ENCODE measurements around the gene MRPL1.

Gene MRPL1

GRCh38 chr4:77917601-77918000, 55.0 kb downstream of the MRPL1 start:
- no peak overlapping the region for H3K4me2 ChIP-seq

GRCh38 chr4:77920371-77920770, 57.7 kb downstream of the MRPL1 start:
- no peak for TF ChIP-seq CTCF (conservative IDR thresholded peaks at IDR 0.05; ENCODE audit: low read depth, low read length)
- Histone ChIP-seq H3K27me3 (ENCODE audit: insufficient read depth, low read depth) (no peaks in the 10 kb centered on the region), H3K27ac (no peak overlapping the region)

More at GRCh38 chr4:77917601-77918000, 55.0 kb downstream of the MRPL1 start:
- no peak overlapping the region for H3K4me3 ChIP-seq (IDR thresholded peaks at IDR 0.05; ENCODE audit: insufficient read depth, low read depth, low read length)
- no peak overlapping the region for H3K27ac ChIP-seq
- H3K79me2 ChIP-seq (ENCODE audit: insufficient read depth, low read depth) = no peaks in the 10 kb centered on the region; the same call in 1 of the 2 replicates
- peaks cover 7% of the 10 kb centered on the region for H3K4me1 ChIP-seq (ENCODE audit: low read depth, poor library complexity, severe bottlenecking)
- no peak overlapping the region for H3K9ac ChIP-seq
- H4K20me1 ChIP-seq (ENCODE audit: insufficient read depth) = no peaks in the 10 kb centered on the region
- no peak overlapping the region for H2AFZ ChIP-seq (ENCODE audit: low read depth)
- TF ChIP-seq CTCF (conservative IDR thresholded peaks at IDR 0.05; ENCODE audit: low read depth, low read length) = no peak
- H3K36me3 ChIP-seq (ENCODE audit: insufficient read depth) = no peaks in the 10 kb centered on the region
- H3K27me3 ChIP-seq (ENCODE audit: insufficient read depth, low read depth) = no peaks in the 10 kb centered on the region

GRCh38 chr4:77921701-77922100, 59.1 kb downstream of the MRPL1 start:
- H3K4me3 ChIP-seq (IDR thresholded peaks at IDR 0.05; ENCODE audit: insufficient read depth, low read depth, low read length) = no peak overlapping the region
- no peaks in the 10 kb centered on the region for H3K27me3 ChIP-seq (ENCODE audit: insufficient read depth, low read depth)
- H3K4me1 ChIP-seq (ENCODE audit: low read depth, poor library complexity, severe bottlenecking) = peaks cover 7% of the 10 kb centered on the region
- no peak for TF ChIP-seq CTCF (conservative IDR thresholded peaks at IDR 0.05; ENCODE audit: low read depth, low read length)
- H3K9ac ChIP-seq = no peak overlapping the region
- no peak overlapping the region for H3K27ac ChIP-seq
- no peak overlapping the region for H3K4me2 ChIP-seq
- no peaks in the 10 kb centered on the region for H4K20me1 ChIP-seq (ENCODE audit: insufficient read depth)
- H3K79me2 ChIP-seq (ENCODE audit: insufficient read depth, low read depth) = no peaks in the 10 kb centered on the region; the same call in 1 of the 2 replicates
- H3K36me3 ChIP-seq (ENCODE audit: insufficient read depth) = no peaks in the 10 kb centered on the region
- H2AFZ ChIP-seq (ENCODE audit: low read depth) = no peak overlapping the region

More at GRCh38 chr4:77920371-77920770, 57.7 kb downstream of the MRPL1 start:
- Histone ChIP-seq H4K20me1 (ENCODE audit: insufficient read depth) (no peaks in the 10 kb centered on the region), H3K9ac (no peak overlapping the region), H3K4me1 (ENCODE audit: low read depth, poor library complexity, severe bottlenecking) (peaks cover 7% of the 10 kb centered on the region), H3K4me3 (IDR thresholded peaks at IDR 0.05; ENCODE audit: insufficient read depth, low read depth, low read length) (no peak overlapping the region), H2AFZ (ENCODE audit: low read depth) (no peak overlapping the region), H3K4me2 (no peak overlapping the region), H3K36me3 (ENCODE audit: insufficient read depth) (no peaks in the 10 kb centered on the region), H3K79me2 (ENCODE audit: insufficient read depth, low read depth) (no peaks in the 10 kb centered on the region; the same call in 1 of the 2 replicates)

GRCh38 chr4:77922158-77923094, 59.8 kb downstream of the MRPL1 start:
- Histone ChIP-seq H4K20me1 (ENCODE audit: insufficient read depth) (no peaks in the 10 kb centered on the region), H3K36me3 (ENCODE audit: insufficient read depth) (no peaks in the 10 kb centered on the region), H3K9ac (no peak overlapping the region), H3K4me3 (IDR thresholded peaks at IDR 0.05; ENCODE audit: insufficient read depth, low read depth, low read length) (no peak overlapping the region), H2AFZ (ENCODE audit: low read depth) (no peak overlapping the region), H3K27ac (no peak overlapping the region), H3K27me3 (ENCODE audit: insufficient read depth, low read depth) (no peaks in the 10 kb centered on the region), H3K4me2 (no peak overlapping the region), H3K79me2 (ENCODE audit: insufficient read depth, low read depth) (no peaks in the 10 kb centered on the region; the same call in 1 of the 2 replicates), H3K4me1 (ENCODE audit: low read depth, poor library complexity, severe bottlenecking) (peaks cover 3% of the 10 kb centered on the region)
- no peak for TF ChIP-seq CTCF (conservative IDR thresholded peaks at IDR 0.05; ENCODE audit: low read depth, low read length)
